Heart left ventricle (tissue), 13 donors: ENCODE data around the gene BCAR1.

Experiments
- POLR2A ChIP-seq, 2 donors: fragments of 450-650 bp; IDR thresholded peaks; one replicate each; pipeline ENCODE4 v1.6.1; 2017; ENCODE audit warnings: antibody characterized with exemption in 2 of 2, mild to moderate bottlenecking in 2 of 2, moderate library complexity in 2 of 2
- TF ChIP-seq, protein P1 (sequence below), 12 donors: fragments of 200-600 bp; sonication (generic) in 4 of 12; IDR thresholded peaks; one replicate each; pipeline versions ENCODE4 v1.5.0 to v1.8.0; 2018 to 2022; ENCODE audit warnings: antibody characterized with exemption in 12 of 12, mild to moderate bottlenecking in 5 of 12
- donor health status: ischemic (EF 13 %, LVEDD 7.1; RV severe dilation, severe dysfunction).
- donor health status: DM: no; HTN: yes; CAD: no.
- donor health status: DM: no; HTN: no; CAD: no.
- donor health status: ischemic (EF 25% LVEDD 6.9; RV normal size, moderate dysfunction).
- donor health status: ischemic (EF 25% LVEDD 5.7; RV mildly dilated, moderate dysfunction).
- donor health status: ischemic (EF 35%, LVEDD 5.7; RV mildly dilated, moderate dysfunction).
- donor health status: nonischemic (EF 11% LVEDD 7.7; RV severe dilation, severe dysfunction).
- donor health status: DM: yes; HTN: yes; CAD: no.
- donor health status: PGD.
- donor health status: ischemic (EF 29% LVEDD 5.4; RV normal size, mild dysfunction).
- donor health status: nonischemic (EF 23%, LVEDD 6.1; RV moderate dilation, normal function).

DNA sequence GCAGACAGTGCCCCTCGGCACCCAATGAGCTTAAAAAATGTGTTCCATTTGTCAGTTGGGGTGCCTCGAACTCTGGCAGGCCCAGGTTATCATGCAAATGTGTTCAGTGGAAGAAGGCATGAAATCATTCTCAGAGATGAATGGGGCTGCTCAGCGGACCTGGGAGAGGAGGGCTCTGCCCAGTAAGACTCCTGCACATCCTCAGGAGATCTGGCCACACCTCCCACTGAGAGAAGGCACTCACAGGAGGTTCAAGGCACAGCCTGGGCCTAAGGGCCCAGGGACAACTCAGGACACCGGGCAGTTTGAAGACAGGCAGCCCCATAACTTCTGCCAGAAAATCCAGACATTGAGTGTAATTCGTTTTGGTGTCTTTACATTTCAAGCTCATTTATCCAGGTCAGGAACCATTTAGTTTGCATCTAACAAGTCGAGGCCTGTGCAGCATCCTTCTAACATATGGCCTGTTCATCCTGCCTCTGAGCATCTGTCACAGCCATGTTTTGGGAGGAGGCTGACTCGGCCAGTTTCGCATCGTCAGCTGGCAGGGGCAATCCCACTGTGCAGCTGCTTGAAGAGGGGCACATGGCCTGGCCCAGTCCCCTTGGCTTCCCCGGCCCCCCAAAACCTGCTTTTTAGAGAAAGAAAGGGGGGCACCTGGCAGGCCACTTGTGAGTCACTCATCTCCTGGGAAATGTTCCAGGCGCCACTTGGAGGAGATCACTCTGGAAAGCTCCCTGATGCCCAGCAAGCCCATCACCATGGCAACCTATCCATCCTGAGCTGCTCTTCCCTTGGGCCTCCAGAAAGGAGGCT lies 31.2 kb upstream of the BCAR1 start:
- TF ChIP-seq, protein P1, sequence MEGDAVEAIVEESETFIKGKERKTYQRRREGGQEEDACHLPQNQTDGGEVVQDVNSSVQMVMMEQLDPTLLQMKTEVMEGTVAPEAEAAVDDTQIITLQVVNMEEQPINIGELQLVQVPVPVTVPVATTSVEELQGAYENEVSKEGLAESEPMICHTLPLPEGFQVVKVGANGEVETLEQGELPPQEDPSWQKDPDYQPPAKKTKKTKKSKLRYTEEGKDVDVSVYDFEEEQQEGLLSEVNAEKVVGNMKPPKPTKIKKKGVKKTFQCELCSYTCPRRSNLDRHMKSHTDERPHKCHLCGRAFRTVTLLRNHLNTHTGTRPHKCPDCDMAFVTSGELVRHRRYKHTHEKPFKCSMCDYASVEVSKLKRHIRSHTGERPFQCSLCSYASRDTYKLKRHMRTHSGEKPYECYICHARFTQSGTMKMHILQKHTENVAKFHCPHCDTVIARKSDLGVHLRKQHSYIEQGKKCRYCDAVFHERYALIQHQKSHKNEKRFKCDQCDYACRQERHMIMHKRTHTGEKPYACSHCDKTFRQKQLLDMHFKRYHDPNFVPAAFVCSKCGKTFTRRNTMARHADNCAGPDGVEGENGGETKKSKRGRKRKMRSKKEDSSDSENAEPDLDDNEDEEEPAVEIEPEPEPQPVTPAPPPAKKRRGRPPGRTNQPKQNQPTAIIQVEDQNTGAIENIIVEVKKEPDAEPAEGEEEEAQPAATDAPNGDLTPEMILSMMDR (IDR thresholded peaks at IDR 0.05): no peak
- TF ChIP-seq POLR2A (IDR thresholded peaks at IDR 0.05): no peak
